ENCODE data around the gene EXOSC1.

- TF ChIP-seq POLR2A (IDR thresholded peaks at IDR 0.05; ENCODE audit: low read depth) (no peak), CTCF (IDR thresholded peaks at IDR 0.05) (no peak), POLR2AphosphoS5 (IDR thresholded peaks at IDR 0.05) (no peak), EP300 (IDR thresholded peaks at IDR 0.05) (no peak)
Observed at GRCh38 chr10:97444212-97444611, 1.6 kb downstream of the EXOSC1 start.

Measured in esophagus muscularis mucosa (tissue), 4 donors.